Activated CD8-positive, alpha-beta memory T cell treated with anti-CD3 and anti-CD28 coated beads for 4 hours (primary cell): Measurements from ENCODE around the gene HPD.
A peak's percentile ranks its signal among the peaks of the same experiment; 100 is the strongest.
"Not testable (repeated sequence)": the region's sequence is repeated elsewhere in the genome, so short reads cannot be mapped to it uniquely, and the experiment has no call there.

Experiments
- DNase-seq, 2 donors: peaks; one replicate each; pipeline ENCODE4 v3.0.0-alpha.2; 2020; ENCODE audit warnings: low read depth in 2 of 2

Gene HPD

GRCh38 chr12:121866331-121866730, 7.7 kb upstream of the HPD start:
- no peak for DNase-seq

GRCh38 chr12:121861636-121862254, 3.1 kb upstream of the HPD start:
- DNase-seq = no peak

- DNase-seq = not testable (repeated sequence)
Observed at GRCh38 chr12:121860699-121861098, 2.0 kb upstream of the HPD start.

- DNase-seq = no peak
Observed at GRCh38 chr12:121860257-121860656, 1.6 kb upstream of the HPD start.

- no peak for DNase-seq
Observed at GRCh38 chr12:121858318-121858661, 369 bp downstream of the HPD start.

- DNase-seq = no peak
Observed at GRCh38 chr12:121857322-121858246, 1.1 kb downstream of the HPD start.

DNA sequence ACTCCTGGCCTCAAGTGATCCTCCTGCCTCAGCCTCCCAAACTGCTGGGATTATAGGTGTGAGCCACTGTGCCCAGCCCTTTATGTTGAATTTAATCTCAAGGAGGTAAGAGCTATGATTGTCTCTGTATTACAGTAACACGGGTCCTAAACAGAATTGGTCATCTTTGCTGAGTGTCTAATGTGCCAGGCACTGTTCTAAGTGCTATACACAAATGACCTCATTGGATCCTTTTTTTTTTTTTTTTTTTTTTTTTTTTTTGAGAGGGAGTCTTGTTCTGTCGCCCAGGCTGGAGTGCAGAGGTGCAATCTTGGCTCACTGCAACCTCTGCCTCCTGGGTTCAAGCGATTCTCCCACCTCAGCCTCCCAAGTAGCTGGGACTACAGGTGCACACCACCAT, 6.3 kb downstream of the HPD start:
- not testable (repeated sequence) for DNase-seq

- no peak for DNase-seq
Observed at GRCh38 chr12:121849665-121850064, 9.0 kb downstream of the HPD start.

GRCh38 chr12:121849211-121849610, 9.4 kb downstream of the HPD start:
- no peak for DNase-seq

GRCh38 chr12:121845701-121846100, 13.0 kb downstream of the HPD start:
- DNase-seq = no peak

GRCh38 chr12:121843236-121843982, 15.2 kb downstream of the HPD start:
- no peak for DNase-seq

DNA sequence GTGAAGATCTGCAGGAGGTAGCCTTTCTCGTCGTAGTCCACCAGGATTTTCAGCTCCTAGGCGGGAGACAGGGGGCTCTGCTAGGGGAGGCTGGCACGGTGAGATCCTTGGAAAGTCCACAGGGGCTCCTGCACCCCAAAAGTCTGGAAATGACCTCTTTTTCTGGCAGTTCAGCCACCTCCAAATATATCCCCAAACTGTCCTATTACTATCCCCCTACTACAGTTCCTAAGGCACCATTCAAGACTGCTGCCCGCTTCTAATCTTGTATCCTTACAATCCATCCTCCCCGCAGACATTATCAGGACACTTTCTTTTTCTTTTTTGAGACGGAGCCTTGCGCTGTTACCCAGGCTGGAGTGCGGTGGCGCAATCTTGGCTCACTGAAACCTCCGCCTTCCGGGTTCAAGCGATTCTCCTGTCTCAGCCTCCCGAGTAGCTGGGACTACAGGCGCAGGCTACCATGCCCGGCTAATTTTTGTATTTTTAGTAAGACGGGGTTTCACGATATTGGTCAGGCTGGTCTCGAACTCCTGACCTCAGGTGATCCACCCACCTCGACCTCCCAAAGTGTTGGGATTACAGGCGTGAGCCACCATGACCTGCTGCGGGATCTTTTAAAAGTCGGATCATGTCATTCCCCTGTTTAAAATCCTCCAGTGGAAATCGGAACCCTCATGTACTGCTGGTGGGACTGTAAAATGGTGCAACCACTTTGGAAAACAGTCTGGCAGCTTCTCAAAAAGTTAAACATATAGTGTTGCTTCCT, 18.5 kb downstream of the HPD start:
- DNase-seq = no peak

DNA sequence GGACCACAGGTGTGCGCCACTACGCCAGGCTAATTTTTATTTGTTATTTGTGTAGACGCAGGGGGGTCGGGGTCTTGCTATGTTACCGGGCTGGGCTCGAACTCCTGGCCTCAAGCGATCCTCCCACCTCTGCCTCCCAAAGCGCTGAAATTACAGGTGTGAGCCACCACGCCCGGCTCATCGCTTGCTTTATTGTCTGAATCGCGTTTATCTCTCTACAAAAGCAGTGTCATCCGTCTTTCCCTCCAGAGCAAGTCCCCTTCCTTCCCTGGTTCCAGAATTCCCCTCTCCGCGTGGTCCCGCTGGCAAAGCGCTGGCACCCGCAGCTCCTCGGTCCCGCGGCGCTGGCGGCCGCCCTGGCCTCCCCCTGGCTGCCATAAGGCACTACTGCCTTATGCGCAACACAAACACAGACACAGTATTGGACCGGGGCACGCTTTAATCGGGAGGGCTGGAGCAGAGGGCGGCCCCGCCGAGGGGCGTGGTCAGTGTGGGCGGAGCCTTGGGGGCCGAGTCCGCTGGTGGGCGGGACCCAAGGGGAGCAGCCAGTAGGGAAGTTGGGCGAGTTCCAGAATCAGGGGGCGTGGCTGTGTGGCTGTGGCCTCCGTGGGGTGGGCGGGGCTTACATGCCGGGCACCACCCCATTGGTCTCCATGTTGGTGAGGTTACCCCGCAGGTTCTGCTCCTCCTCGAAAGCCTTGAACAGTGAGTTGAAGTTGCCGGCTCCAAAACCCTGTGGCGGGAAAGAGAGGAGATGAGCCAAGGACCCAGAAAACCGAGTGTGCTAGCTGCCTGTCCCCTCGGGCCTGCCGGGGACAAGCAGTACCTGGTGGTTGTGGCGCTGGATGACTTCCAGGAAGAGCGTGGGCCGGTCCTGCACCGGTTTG, 19.3 kb downstream of the HPD start:
- peak; percentile 98 to 99 for DNase-seq

DNA sequence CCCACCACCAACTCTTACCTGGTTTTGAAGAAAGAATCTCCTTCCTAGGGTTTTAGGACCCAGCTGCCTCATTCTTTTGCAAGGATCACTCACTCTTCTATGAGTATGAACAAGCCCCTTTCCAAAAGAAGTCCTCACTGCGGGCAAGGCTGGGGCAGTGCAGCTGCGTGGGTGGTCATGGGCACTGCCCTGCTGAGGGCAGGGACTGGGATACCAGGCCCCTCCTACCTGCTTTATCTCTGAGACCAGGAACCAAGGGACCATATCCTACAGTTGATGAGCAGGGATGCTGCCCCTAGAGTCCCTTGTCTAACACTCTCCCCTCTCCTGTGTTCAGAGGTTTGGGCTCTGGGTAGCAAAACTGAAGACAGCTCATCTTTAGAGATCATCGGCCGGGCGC, 20.5 kb downstream of the HPD start:
- no peak for DNase-seq

DNA sequence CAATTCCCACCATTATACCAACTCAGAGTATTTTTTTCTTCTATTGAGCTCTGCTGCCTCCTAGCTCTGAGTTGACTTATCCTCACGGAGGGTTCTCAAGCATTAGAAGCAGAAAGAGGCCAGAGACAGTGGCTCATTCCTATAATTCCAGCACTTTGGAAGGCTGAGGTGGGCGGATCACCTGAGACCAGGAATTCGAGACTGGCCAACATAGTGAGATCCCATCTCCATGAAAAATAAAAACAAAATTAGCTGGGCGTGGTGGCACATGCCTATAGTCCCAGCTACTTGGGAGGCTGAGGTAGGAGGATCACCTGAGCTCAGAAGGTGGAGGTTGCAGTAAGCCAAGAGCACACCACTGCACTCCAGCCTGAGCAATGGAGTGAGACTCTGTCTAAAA, 21.0 kb downstream of the HPD start:
- no peak for DNase-seq

- DNase-seq = no peak
Observed at GRCh38 chr12:121831571-121832245, 27.0 kb downstream of the HPD start.

GRCh38 chr12:121830588-121831265, 27.9 kb downstream of the HPD start:
- no peak for DNase-seq

DNA sequence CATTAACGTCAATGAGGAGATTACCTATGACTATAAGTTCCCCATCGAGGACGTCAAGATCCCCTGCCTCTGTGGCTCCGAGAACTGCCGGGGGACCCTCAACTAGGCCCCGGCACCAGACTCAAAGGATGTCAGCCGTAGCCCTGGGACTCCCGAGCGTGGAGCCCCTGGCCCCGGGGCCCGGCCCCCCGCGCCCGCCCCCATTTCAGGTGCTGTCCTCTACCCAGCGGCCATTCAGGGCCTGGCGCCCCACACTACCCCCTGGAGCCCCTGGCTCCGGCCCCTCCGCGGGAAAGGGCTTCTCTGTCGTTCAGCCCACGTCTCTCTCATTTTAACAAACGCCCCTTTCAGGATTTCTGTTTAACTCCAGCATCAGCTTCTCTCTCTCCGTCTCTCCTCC, 28.5 kb downstream of the HPD start:
- DNase-seq = no peak

- DNase-seq = no peak
Observed at GRCh38 chr12:121829250-121829918, 29.3 kb downstream of the HPD start.
